HCT116 (cell line): ENCODE results near the gene LCN9. TPM values are rescaled to one million over a fixed set of nuclear protein-coding genes. Genes with fewer than 3 reads are reported as not detected.

Experiments used
- ATAC-seq: fragments of 200-7000 bp; cut with Tn5 transposase; 2 replicates; pipeline ENCODE4 v1.9.1; 2020; ENCODE audit warnings: mild to moderate bottlenecking, moderate library complexity
- BruUV-seq: library from RNA; stranded (reverse); fragments of 400-500 nt; replicated peaks from 2 replicates; lab custom pipeline; 2021; lab: Mats Ljungman, UMichigan
- CTCF ChIA-PET: fragments of 300-600 bp; sonication (Branson Sonifier 250); formaldehyde crosslinking; loops from one replicate; lab custom pipeline; 2021; ENCODE audit warnings: antibody characterized with exemption; lab: Charles Lee
- POLR2A ChIA-PET: fragments of 300-600, 350-600 bp; sonication (Branson Sonifier 250); formaldehyde crosslinking; loops from one replicate; lab custom pipeline; 2021; ENCODE audit warnings: antibody characterized with exemption; lab: Charles Lee
- RAD21 ChIA-PET, 2 experiments: fragments of 300-600 bp; sonication (Branson Sonifier 250); formaldehyde crosslinking; loops; one replicate each; lab custom pipeline; 2023; ENCODE audit warnings: low total read pairs in 2 of 2; ENCODE audit not compliant: uncharacterized antibody in 2 of 2, unreplicated experiment in 2 of 2, low non-redundant PET in 1 of 2; lab: Charles Lee
- DNase-seq: peaks from one replicate; pipeline ENCODE4 v3.0.0-alpha.2; 2010; ENCODE audit warnings: low read depth, low spot score
- H2AFZ ChIP-seq: fragments of 200-600 bp; shearing (Covaris generic), sonication (generic); 2 replicates; pipeline ENCODE4 v1.6.1; 2017; ENCODE audit warnings: low read depth, mixed run types, mixed read lengths, antibody characterized with exemption, low read length; ENCODE audit not compliant: poor library complexity, severe bottlenecking
- H3K27ac ChIP-seq: 2 replicates; pipeline ENCODE4 v1.5.1; 2012; ENCODE audit warnings: low read depth, low read length
- H3K27me3 ChIP-seq: fragments of 200-600 bp; sonication (generic); 2 replicates; pipeline ENCODE4 v1.6.1; 2016; ENCODE audit warnings: mixed run types, low read length, mixed read lengths; ENCODE audit not compliant: insufficient read depth
- H3K36me3 ChIP-seq, 2 experiments: fragments of 200-500 bp in 1 of 2; fragments of 200-600 bp in 1 of 2; sonication (Bioruptor generic) in 1 of 2; sonication (generic) in 1 of 2; 2 replicates each; pipeline versions ENCODE4 v1.5.1 to v1.6.1; 2014 to 2016; ENCODE audit warnings: low read length in 2 of 2, inconsistent platforms in 1 of 2, mixed read lengths in 1 of 2, mixed run types in 1 of 2; ENCODE audit not compliant: insufficient read depth in 2 of 2, control insufficient read depth in 1 of 2
- H3K4me1 ChIP-seq, 2 experiments: fragments of 200-600 bp in 1 of 2; sonication (generic) in 1 of 2; 2 replicates each; pipeline versions ENCODE4 v1.5.1 to v1.6.1; 2012 to 2017; ENCODE audit warnings: low read length in 2 of 2, inconsistent platforms in 1 of 2, mild to moderate bottlenecking in 1 of 2, mixed read lengths in 1 of 2, mixed run types in 1 of 2, moderate library complexity in 1 of 2; ENCODE audit not compliant: insufficient read depth in 2 of 2, control insufficient read depth in 1 of 2
- H3K4me2 ChIP-seq: fragments of 200-600 bp; sonication (generic); 2 replicates; pipeline ENCODE4 v1.6.1; 2017; ENCODE audit warnings: mixed run types, low read length, mixed read lengths
- H3K4me3 ChIP-seq, 2 experiments: fragments of 200-600 bp in 1 of 2; sonication (generic) in 1 of 2; replicated peaks in 1 of 2; 2 replicates each; pipeline ENCODE4 v1.5.1; 2011 to 2016; ENCODE audit warnings: low read length in 2 of 2, control low read depth in 1 of 2, low read depth in 1 of 2, mild to moderate bottlenecking in 1 of 2, mixed read lengths in 1 of 2, mixed run types in 1 of 2
- H3K79me2 ChIP-seq: fragments of 200-600 bp; sonication (generic); 2 replicates; pipeline ENCODE4 v1.6.1; 2017; ENCODE audit warnings: mild to moderate bottlenecking, mixed run types, low read length, moderate library complexity, mixed read lengths; ENCODE audit not compliant: insufficient read depth
- H3K9ac ChIP-seq: fragments of 200-600 bp; sonication (generic); 2 replicates; pipeline ENCODE4 v1.6.1; 2016; ENCODE audit warnings: low read length, mixed read lengths
- H3K9me2 ChIP-seq: fragments of 200-600 bp; sonication (generic), shearing (Covaris generic); 2 replicates; pipeline ENCODE4 v1.6.1; 2017; ENCODE audit warnings: mixed run types, mild to moderate bottlenecking, moderate library complexity; ENCODE audit not compliant: insufficient read depth
- H3K9me3 ChIP-seq, 2 experiments: fragments of 200-500 bp in 1 of 2; fragments of 200-600 bp in 1 of 2; sonication (Bioruptor generic) in 1 of 2; sonication (generic) in 1 of 2; 2 replicates each; pipeline ENCODE4 v1.6.1; 2014 to 2017; ENCODE audit warnings: low read length in 2 of 2, mixed read lengths in 2 of 2, inconsistent platforms in 1 of 2, low read depth in 1 of 2, mild to moderate bottlenecking in 1 of 2, mixed run types in 1 of 2, moderate library complexity in 1 of 2; ENCODE audit not compliant: control insufficient read depth in 1 of 2, insufficient read depth in 1 of 2
- H4K20me1 ChIP-seq: fragments of 200-600 bp; sonication (generic), shearing (Covaris generic); 2 replicates; pipeline ENCODE4 v1.6.1; 2017; ENCODE audit warnings: mixed run types, mild to moderate bottlenecking, moderate library complexity; ENCODE audit not compliant: insufficient read depth
- CBX3 ChIP-seq: IDR thresholded peaks from 2 replicates; pipeline ENCODE4 v1.6.1; 2012; ENCODE audit warnings: low read depth
- CEBPB ChIP-seq: IDR thresholded peaks from 2 replicates; pipeline ENCODE4 v1.6.1; 2012; ENCODE audit warnings: low read depth
- EGR1 ChIP-seq: IDR thresholded peaks from 2 replicates; pipeline ENCODE4 v1.6.1; 2012; ENCODE audit warnings: low read depth
- EZH2 ChIP-seq: fragments of 200-600 bp; sonication (generic); IDR thresholded peaks from 2 replicates; pipeline ENCODE4 v1.6.1; 2017; ENCODE audit warnings: antibody characterized with exemption, mixed run types
- FOSL1 ChIP-seq: IDR thresholded peaks from 2 replicates; pipeline ENCODE4 v1.6.1; 2012; ENCODE audit warnings: low read depth
- JUND ChIP-seq: IDR thresholded peaks from 2 replicates; pipeline ENCODE4 v1.6.1; 2012
- POLR2AphosphoS5 ChIP-seq: IDR thresholded peaks from 2 replicates; pipeline ENCODE4 v1.6.1; 2011; ENCODE audit warnings: mild to moderate bottlenecking, low read depth, low read length, moderate library complexity
- RAD21 ChIP-seq: IDR thresholded peaks from 2 replicates; pipeline ENCODE4 v1.6.1; 2012; ENCODE audit warnings: low read depth, mild to moderate bottlenecking
- SIN3A ChIP-seq: IDR thresholded peaks from 2 replicates; pipeline ENCODE4 v1.6.1; 2012; ENCODE audit warnings: low read depth
- SP1 ChIP-seq: IDR thresholded peaks from 2 replicates; pipeline ENCODE4 v1.6.1; 2012; ENCODE audit warnings: low read depth
- TCF7L2 ChIP-seq: IDR thresholded peaks from 2 replicates; pipeline ENCODE4 v1.7.0; 2011; ENCODE audit warnings: borderline replicate concordance, inconsistent platforms; ENCODE audit not compliant: insufficient read depth, insufficient read length; ENCODE audit errors: extremely low read depth
- ZNF274 ChIP-seq: fragments of 200-500 bp; sonication (Bioruptor generic); IDR thresholded peaks from 2 replicates; pipeline ENCODE4 v1.6.1; 2014; ENCODE audit warnings: mild to moderate bottlenecking, low read depth, low read length, inconsistent platforms
- intact Hi-C: fragments of 100-400 bp; cut with micrococcal nuclease; formaldehyde crosslinking; loops from 2 replicates; pipeline ENCODE4 v1.10.0; 2022
- total RNA-seq: library from RNA; stranded (reverse); gene quantifications from one replicate; pipeline ENCODE4 v1.2.1, GENCODE V29; 2021; ENCODE audit not compliant: unreplicated experiment
- TF ChIP-seq, protein P1 (sequence below): IDR thresholded peaks from 2 replicates; pipeline ENCODE4 v1.6.1; 2012
- TF ChIP-seq, protein P2 (sequence below): IDR thresholded peaks from 2 replicates; pipeline ENCODE4 v1.6.1; 2011; ENCODE audit warnings: mild to moderate bottlenecking, low read length, moderate library complexity; ENCODE audit not compliant: insufficient replicate concordance; ENCODE audit errors: extremely low read depth
- TF ChIP-seq, protein P3 (sequence below): IDR thresholded peaks from 2 replicates; pipeline ENCODE4 v1.6.1; 2012; ENCODE audit warnings: low read depth
- TF ChIP-seq, protein P4 (sequence below), 3 experiments: fragments of 200-600 bp in 1 of 3; sonication (generic) in 1 of 3; IDR thresholded peaks in 2 of 3; conservative IDR thresholded peaks in 1 of 3; 2 replicates each; pipeline ENCODE4 v1.5.1; 2012 to 2017; ENCODE audit warnings: low read depth in 2 of 3, low read length in 2 of 3, antibody characterized with exemption in 1 of 3, borderline replicate concordance in 1 of 3, control low read depth in 1 of 3, mild to moderate bottlenecking in 1 of 3, mixed read lengths in 1 of 3, mixed run types in 1 of 3, moderate library complexity in 1 of 3; ENCODE audit not compliant: insufficient read depth in 1 of 3
- TF ChIP-seq, protein P5 (sequence below): IDR thresholded peaks from 2 replicates; pipeline ENCODE4 v1.6.1; 2012

LCN9 gene
- total RNA-seq, 1 experiment from 2014 or later: not detected

DNA sequence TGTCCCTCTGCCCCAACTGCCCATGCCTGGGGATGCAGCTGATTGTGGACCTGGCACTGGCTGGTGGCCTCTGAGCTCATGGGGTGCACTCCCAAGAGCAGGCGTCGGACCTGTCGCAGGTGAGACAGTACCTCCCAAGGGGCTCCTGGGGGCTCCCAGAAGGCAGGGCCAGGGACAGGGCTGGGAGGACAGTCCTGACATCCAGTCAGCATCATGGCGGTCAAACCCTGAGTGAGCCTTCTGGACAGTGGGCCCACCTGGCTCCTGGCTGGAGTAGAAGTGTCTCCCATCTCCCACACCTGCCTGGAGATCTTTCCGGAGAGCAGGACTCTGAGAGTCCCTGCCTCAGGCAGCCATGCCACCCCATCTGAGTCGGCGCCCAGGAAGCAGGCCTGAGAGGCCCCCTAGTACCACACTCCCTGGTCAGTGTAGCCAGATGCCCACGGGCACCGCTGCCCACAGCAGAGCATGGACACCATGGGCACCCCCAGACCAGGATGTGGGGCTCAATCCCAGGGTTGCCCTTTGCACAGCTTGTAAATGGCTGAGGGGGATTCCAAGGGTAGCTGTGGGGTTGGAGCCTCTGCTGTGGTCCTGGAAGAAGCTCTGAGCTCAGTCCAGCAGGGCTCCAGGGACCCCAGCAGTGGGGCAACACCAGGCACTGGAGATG is 6.6 kb downstream of the LCN9 start:
- ChIA-PET RAD21 (no interaction called here), CTCF (no interaction called here), POLR2A (no interaction called here)
- no peak overlapping the region for H2AFZ ChIP-seq
- H3K9ac ChIP-seq: no peak overlapping the region
- no peaks in the 10 kb centered on the region for H4K20me1 ChIP-seq
- H3K4me3 ChIP-seq: no peak overlapping the region
- no TSS peak for BruUV-seq
- no peaks in the 10 kb centered on the region for H3K4me1 ChIP-seq
- DNase-seq (no peak), ATAC-seq (no peak)
- H3K4me2 ChIP-seq: no peak overlapping the region
- no peaks in the 10 kb centered on the region for H3K79me2 ChIP-seq
- intact Hi-C loops: no loop called here
- H3K36me3 ChIP-seq: no peaks in the 10 kb centered on the region
- no peak overlapping the region for H3K27ac ChIP-seq
- TF ChIP-seq CEBPB (no peak), FOSL1 (no peak), EZH2 (no peak), SP1 (no peak), TCF7L2 (no peak), EGR1 (no peak), CBX3 (no peak), JUND (no peak), POLR2AphosphoS5 (no peak), ZNF274 (no peak), SIN3A (no peak), RAD21 (no peak)
- TF ChIP-seq, protein P1, sequence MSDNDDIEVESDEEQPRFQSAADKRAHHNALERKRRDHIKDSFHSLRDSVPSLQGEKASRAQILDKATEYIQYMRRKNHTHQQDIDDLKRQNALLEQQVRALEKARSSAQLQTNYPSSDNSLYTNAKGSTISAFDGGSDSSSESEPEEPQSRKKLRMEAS: no peak
- TF ChIP-seq, protein P2, sequence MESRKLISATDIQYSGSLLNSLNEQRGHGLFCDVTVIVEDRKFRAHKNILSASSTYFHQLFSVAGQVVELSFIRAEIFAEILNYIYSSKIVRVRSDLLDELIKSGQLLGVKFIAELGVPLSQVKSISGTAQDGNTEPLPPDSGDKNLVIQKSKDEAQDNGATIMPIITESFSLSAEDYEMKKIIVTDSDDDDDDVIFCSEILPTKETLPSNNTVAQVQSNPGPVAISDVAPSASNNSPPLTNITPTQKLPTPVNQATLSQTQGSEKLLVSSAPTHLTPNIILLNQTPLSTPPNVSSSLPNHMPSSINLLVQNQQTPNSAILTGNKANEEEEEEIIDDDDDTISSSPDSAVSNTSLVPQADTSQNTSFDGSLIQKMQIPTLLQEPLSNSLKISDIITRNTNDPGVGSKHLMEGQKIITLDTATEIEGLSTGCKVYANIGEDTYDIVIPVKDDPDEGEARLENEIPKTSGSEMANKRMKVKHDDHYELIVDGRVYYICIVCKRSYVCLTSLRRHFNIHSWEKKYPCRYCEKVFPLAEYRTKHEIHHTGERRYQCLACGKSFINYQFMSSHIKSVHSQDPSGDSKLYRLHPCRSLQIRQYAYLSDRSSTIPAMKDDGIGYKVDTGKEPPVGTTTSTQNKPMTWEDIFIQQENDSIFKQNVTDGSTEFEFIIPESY: no peak
- TF ChIP-seq, protein P3, sequence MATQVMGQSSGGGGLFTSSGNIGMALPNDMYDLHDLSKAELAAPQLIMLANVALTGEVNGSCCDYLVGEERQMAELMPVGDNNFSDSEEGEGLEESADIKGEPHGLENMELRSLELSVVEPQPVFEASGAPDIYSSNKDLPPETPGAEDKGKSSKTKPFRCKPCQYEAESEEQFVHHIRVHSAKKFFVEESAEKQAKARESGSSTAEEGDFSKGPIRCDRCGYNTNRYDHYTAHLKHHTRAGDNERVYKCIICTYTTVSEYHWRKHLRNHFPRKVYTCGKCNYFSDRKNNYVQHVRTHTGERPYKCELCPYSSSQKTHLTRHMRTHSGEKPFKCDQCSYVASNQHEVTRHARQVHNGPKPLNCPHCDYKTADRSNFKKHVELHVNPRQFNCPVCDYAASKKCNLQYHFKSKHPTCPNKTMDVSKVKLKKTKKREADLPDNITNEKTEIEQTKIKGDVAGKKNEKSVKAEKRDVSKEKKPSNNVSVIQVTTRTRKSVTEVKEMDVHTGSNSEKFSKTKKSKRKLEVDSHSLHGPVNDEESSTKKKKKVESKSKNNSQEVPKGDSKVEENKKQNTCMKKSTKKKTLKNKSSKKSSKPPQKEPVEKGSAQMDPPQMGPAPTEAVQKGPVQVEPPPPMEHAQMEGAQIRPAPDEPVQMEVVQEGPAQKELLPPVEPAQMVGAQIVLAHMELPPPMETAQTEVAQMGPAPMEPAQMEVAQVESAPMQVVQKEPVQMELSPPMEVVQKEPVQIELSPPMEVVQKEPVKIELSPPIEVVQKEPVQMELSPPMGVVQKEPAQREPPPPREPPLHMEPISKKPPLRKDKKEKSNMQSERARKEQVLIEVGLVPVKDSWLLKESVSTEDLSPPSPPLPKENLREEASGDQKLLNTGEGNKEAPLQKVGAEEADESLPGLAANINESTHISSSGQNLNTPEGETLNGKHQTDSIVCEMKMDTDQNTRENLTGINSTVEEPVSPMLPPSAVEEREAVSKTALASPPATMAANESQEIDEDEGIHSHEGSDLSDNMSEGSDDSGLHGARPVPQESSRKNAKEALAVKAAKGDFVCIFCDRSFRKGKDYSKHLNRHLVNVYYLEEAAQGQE: no peak
- TF ChIP-seq, protein P4, sequence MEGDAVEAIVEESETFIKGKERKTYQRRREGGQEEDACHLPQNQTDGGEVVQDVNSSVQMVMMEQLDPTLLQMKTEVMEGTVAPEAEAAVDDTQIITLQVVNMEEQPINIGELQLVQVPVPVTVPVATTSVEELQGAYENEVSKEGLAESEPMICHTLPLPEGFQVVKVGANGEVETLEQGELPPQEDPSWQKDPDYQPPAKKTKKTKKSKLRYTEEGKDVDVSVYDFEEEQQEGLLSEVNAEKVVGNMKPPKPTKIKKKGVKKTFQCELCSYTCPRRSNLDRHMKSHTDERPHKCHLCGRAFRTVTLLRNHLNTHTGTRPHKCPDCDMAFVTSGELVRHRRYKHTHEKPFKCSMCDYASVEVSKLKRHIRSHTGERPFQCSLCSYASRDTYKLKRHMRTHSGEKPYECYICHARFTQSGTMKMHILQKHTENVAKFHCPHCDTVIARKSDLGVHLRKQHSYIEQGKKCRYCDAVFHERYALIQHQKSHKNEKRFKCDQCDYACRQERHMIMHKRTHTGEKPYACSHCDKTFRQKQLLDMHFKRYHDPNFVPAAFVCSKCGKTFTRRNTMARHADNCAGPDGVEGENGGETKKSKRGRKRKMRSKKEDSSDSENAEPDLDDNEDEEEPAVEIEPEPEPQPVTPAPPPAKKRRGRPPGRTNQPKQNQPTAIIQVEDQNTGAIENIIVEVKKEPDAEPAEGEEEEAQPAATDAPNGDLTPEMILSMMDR (IDR thresholded peaks at IDR 0.05 in 2 of 3, conservative IDR thresholded peaks at IDR 0.05 in 1 of 3; ENCODE audit: borderline replicate concordance in 1 of 3, insufficient read depth in 1 of 3, low read depth in 2 of 3, low read length in 2 of 3): no peak
- TF ChIP-seq, protein P5, sequence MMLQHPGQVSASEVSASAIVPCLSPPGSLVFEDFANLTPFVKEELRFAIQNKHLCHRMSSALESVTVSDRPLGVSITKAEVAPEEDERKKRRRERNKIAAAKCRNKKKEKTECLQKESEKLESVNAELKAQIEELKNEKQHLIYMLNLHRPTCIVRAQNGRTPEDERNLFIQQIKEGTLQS: no peak
- H3K27me3 ChIP-seq: peaks cover 10% of the 10 kb centered on the region; the same call in 1 of the 2 replicates
- no peaks in the 10 kb centered on the region for H3K9me3 ChIP-seq
- no peaks in the 10 kb centered on the region for H3K9me2 ChIP-seq
